ENCODE results near the gene GTF2F2. TPM values are rescaled to one million over a fixed set of nuclear protein-coding genes. Genes with fewer than 3 reads are reported as not detected.

The GTF2F2 gene
- total RNA-seq, 1 donor from 2014 or later: 24.8 TPM

GRCh38 chr13:45258334-45258675 is 138.0 kb downstream of the GTF2F2 start:
- TF ChIP-seq CTCF (IDR thresholded peaks at IDR 0.05; ENCODE audit: unreplicated experiment): no peak
- Mint-ChIP-seq H3K4me3 (ENCODE audit: low read depth) (no peak overlapping the region), H3K9me3 (ENCODE audit: low read depth) (no peaks in the 10 kb centered on the region), H3K27me3 (no peaks in the 10 kb centered on the region), H3K36me3 (ENCODE audit: insufficient read depth) (peaks cover 4% of the 10 kb centered on the region), H3K4me1 (ENCODE audit: low read depth) (peaks cover 5% of the 10 kb centered on the region), H3K27ac (no peak overlapping the region)
- no peak for DNase-seq (ENCODE audit: low spot score, unreplicated experiment)

- Mint-ChIP-seq H3K27ac (no peak overlapping the region), H3K36me3 (ENCODE audit: insufficient read depth) (peaks cover 4% of the 10 kb centered on the region), H3K4me1 (ENCODE audit: low read depth) (no peaks in the 10 kb centered on the region), H3K27me3 (no peaks in the 10 kb centered on the region), H3K9me3 (ENCODE audit: low read depth) (no peaks in the 10 kb centered on the region), H3K4me3 (ENCODE audit: low read depth) (no peak overlapping the region)
- no peak for DNase-seq (ENCODE audit: low spot score, unreplicated experiment)
- TF ChIP-seq CTCF (IDR thresholded peaks at IDR 0.05; ENCODE audit: unreplicated experiment): no peak
Observed at GRCh38 chr13:45267215-45267614, 146.9 kb downstream of the GTF2F2 start.

- Mint-ChIP-seq H3K27me3 (no peaks in the 10 kb centered on the region), H3K9me3 (ENCODE audit: low read depth) (no peaks in the 10 kb centered on the region), H3K4me3 (ENCODE audit: low read depth) (no peak overlapping the region), H3K36me3 (ENCODE audit: insufficient read depth) (peaks cover 7% of the 10 kb centered on the region), H3K27ac (no peak overlapping the region), H3K4me1 (ENCODE audit: low read depth) (no peaks in the 10 kb centered on the region)
- no peak for TF ChIP-seq CTCF (IDR thresholded peaks at IDR 0.05; ENCODE audit: unreplicated experiment)
- no peak for DNase-seq (ENCODE audit: low spot score, unreplicated experiment)
Observed at GRCh38 chr13:45269204-45269603, 148.9 kb downstream of the GTF2F2 start.

- Mint-ChIP-seq H3K4me3 (ENCODE audit: low read depth) (no peak overlapping the region), H3K27me3 (no peaks in the 10 kb centered on the region), H3K4me1 (ENCODE audit: low read depth) (no peaks in the 10 kb centered on the region), H3K36me3 (ENCODE audit: insufficient read depth) (peaks cover 14% of the 10 kb centered on the region), H3K9me3 (ENCODE audit: low read depth) (peaks cover 6% of the 10 kb centered on the region), H3K27ac (no peak overlapping the region)
- no peak for DNase-seq (ENCODE audit: low spot score, unreplicated experiment)
- TF ChIP-seq CTCF (IDR thresholded peaks at IDR 0.05; ENCODE audit: unreplicated experiment): no peak
Observed at GRCh38 chr13:45276913-45277312, 156.6 kb downstream of the GTF2F2 start.

- no peaks in the 10 kb centered on the region for H3K4me1 Mint-ChIP-seq (ENCODE audit: low read depth)
- TF ChIP-seq CTCF (IDR thresholded peaks at IDR 0.05; ENCODE audit: unreplicated experiment): no peak
- no peaks in the 10 kb centered on the region for H3K27me3 Mint-ChIP-seq
- H3K4me3 Mint-ChIP-seq (ENCODE audit: low read depth): no peak overlapping the region
- no peak for DNase-seq (ENCODE audit: low spot score, unreplicated experiment)
- peaks cover 14% of the 10 kb centered on the region for H3K36me3 Mint-ChIP-seq (ENCODE audit: insufficient read depth)
- H3K9me3 Mint-ChIP-seq (ENCODE audit: low read depth): peaks cover 6% of the 10 kb centered on the region
- H3K27ac Mint-ChIP-seq: no peak overlapping the region
Observed at GRCh38 chr13:45278096-45278645, 157.9 kb downstream of the GTF2F2 start.

Measured in progenitor cell of endocrine pancreas (in vitro differentiated cells).